Heart left ventricle (tissue), 13 donors: Measurements from ENCODE around the gene PPP1R14C.

Source experiments
- POLR2A ChIP-seq, 2 donors: fragments of 450-650 bp; IDR thresholded peaks; one replicate each; pipeline ENCODE4 v1.6.1; 2017; ENCODE audit warnings: antibody characterized with exemption in 2 of 2, mild to moderate bottlenecking in 2 of 2, moderate library complexity in 2 of 2
- TF ChIP-seq, protein P1 (sequence below), 12 donors: fragments of 200-600 bp; sonication (generic) in 4 of 12; IDR thresholded peaks; one replicate each; pipeline versions ENCODE4 v1.5.0 to v1.8.0; 2018 to 2022; ENCODE audit warnings: antibody characterized with exemption in 12 of 12, mild to moderate bottlenecking in 5 of 12
- donor health status: ischemic (EF 13 %, LVEDD 7.1; RV severe dilation, severe dysfunction).
- donor health status: DM: no; HTN: yes; CAD: no.
- donor health status: DM: no; HTN: no; CAD: no.
- donor health status: ischemic (EF 25% LVEDD 6.9; RV normal size, moderate dysfunction).
- donor health status: ischemic (EF 25% LVEDD 5.7; RV mildly dilated, moderate dysfunction).
- donor health status: ischemic (EF 35%, LVEDD 5.7; RV mildly dilated, moderate dysfunction).
- donor health status: nonischemic (EF 11% LVEDD 7.7; RV severe dilation, severe dysfunction).
- donor health status: DM: yes; HTN: yes; CAD: no.
- donor health status: PGD.
- donor health status: ischemic (EF 29% LVEDD 5.4; RV normal size, mild dysfunction).
- donor health status: nonischemic (EF 23%, LVEDD 6.1; RV moderate dilation, normal function).

DNA sequence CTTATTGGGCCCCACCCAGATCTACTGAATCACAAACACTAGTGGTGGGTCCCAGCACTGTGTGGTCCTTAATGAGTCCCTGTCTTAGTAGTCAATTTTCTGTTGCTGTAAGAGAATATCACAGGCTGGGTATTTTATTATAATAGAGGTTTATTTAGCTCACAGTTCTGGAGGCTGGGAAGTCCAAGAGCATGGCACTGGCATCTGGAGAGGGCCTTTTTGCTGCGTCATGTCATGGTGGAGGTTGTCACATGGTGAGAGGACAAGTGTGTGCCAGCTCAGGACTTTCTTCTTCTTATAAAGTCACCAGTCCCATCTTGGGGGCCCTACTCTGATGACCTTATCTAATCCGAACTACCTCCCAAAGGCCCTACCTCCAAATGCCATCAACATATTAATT lies 105.0 kb downstream of the PPP1R14C start:
- TF ChIP-seq, protein P1, sequence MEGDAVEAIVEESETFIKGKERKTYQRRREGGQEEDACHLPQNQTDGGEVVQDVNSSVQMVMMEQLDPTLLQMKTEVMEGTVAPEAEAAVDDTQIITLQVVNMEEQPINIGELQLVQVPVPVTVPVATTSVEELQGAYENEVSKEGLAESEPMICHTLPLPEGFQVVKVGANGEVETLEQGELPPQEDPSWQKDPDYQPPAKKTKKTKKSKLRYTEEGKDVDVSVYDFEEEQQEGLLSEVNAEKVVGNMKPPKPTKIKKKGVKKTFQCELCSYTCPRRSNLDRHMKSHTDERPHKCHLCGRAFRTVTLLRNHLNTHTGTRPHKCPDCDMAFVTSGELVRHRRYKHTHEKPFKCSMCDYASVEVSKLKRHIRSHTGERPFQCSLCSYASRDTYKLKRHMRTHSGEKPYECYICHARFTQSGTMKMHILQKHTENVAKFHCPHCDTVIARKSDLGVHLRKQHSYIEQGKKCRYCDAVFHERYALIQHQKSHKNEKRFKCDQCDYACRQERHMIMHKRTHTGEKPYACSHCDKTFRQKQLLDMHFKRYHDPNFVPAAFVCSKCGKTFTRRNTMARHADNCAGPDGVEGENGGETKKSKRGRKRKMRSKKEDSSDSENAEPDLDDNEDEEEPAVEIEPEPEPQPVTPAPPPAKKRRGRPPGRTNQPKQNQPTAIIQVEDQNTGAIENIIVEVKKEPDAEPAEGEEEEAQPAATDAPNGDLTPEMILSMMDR (IDR thresholded peaks at IDR 0.05) = no peak
- no peak for TF ChIP-seq POLR2A (IDR thresholded peaks at IDR 0.05)
